Stimulated activated naive CD8-positive, alpha-beta T cell treated with anti-CD3 and anti-CD28 coated beads, Interleukin-15, amount 100 ng/mL, for 72 hours (primary cell): Measurements from ENCODE around the gene MCTP2.

Experiments used
- ATAC-seq: fragments of 150-1000 bp; cut with Tn5 transposase; 2 replicates; pipeline ENCODE4 v1.10.0; 2021; ENCODE audit warnings: mild to moderate bottlenecking, moderate library complexity
- DNase-seq, 2 donors: peaks; one replicate each; pipeline ENCODE4 v3.0.0; 2021 to 2022
- H3K27ac Mint-ChIP-seq, 2 donors: one replicate each; pipeline ENCODE4 v1.8.0; 2022; ENCODE audit warnings: mild to moderate bottlenecking in 2 of 2, mixed read lengths in 2 of 2, moderate library complexity in 2 of 2
- H3K27me3 Mint-ChIP-seq: one replicate; pipeline ENCODE4 v1.8.0; 2022; ENCODE audit warnings: mixed read lengths
- H3K4me1 Mint-ChIP-seq: one replicate; pipeline ENCODE4 v1.8.0; 2022; ENCODE audit warnings: mild to moderate bottlenecking, mixed read lengths
- H3K4me3 Mint-ChIP-seq, 2 donors: one replicate each; pipeline ENCODE4 v1.8.0; 2022; ENCODE audit warnings: mild to moderate bottlenecking in 2 of 2, mixed read lengths in 2 of 2, moderate library complexity in 1 of 2
- H3K9me3 Mint-ChIP-seq, 2 donors: one replicate each; pipeline ENCODE4 v1.8.0; 2022; ENCODE audit warnings: mixed read lengths in 2 of 2

The MCTP2 gene

DNA sequence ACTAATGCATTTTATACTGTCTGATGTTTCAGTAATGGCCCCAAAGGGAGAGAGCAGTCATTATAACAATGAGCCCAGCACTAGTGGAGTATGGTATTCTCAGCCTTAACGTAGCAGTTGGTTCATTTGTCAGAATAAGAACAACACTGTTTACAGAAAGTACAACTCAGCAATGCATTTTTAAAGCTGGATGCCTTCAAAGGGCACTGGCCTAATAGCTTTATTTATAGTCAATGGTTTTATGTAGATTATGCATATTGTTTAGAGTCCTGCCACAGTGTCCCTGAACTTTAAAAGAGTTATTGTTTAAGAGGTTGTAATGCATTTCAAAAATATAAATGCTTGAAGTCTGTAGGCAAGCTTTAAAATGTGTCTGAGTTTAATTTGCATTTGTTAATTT, 211.1 kb downstream of the MCTP2 start:
- H3K27me3 Mint-ChIP-seq, result no peaks in the 10 kb centered on the region
- DNase-seq, result no peak
- no peaks in the 10 kb centered on the region for H3K4me1 Mint-ChIP-seq
- H3K9me3 Mint-ChIP-seq, result no peaks in the 10 kb centered on the region
- no peak for ATAC-seq
- no peak overlapping the region for H3K4me3 Mint-ChIP-seq
- H3K27ac Mint-ChIP-seq, result no peak overlapping the region

DNA sequence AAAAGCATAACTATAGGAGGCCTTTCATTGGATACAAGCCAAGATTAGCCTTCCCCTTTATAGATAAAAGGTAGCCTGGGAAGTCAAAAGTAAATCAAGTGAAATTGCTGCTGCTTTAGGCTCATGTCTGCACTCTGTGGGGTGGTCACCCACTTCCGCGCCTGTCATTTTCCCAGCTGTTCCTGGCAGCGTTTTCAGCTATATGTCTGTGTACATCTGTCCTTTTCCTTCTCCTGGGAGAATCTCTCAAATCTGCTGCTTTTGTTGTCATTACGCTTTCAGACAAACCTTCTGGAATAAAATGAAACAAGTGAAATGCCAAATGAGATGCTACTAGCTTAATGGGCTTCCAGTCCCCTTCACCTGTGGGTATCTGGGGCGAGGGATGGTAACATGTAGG, 211.8 kb downstream of the MCTP2 start:
- ATAC-seq (no peak), DNase-seq (no peak)
- H3K4me3 Mint-ChIP-seq, result no peak overlapping the region
- no peaks in the 10 kb centered on the region for H3K9me3 Mint-ChIP-seq
- no peaks in the 10 kb centered on the region for H3K27me3 Mint-ChIP-seq
- peak overlapping the region in 1 of 2 donors; percentile 78 for H3K27ac Mint-ChIP-seq
- H3K4me1 Mint-ChIP-seq, result no peaks in the 10 kb centered on the region

DNA sequence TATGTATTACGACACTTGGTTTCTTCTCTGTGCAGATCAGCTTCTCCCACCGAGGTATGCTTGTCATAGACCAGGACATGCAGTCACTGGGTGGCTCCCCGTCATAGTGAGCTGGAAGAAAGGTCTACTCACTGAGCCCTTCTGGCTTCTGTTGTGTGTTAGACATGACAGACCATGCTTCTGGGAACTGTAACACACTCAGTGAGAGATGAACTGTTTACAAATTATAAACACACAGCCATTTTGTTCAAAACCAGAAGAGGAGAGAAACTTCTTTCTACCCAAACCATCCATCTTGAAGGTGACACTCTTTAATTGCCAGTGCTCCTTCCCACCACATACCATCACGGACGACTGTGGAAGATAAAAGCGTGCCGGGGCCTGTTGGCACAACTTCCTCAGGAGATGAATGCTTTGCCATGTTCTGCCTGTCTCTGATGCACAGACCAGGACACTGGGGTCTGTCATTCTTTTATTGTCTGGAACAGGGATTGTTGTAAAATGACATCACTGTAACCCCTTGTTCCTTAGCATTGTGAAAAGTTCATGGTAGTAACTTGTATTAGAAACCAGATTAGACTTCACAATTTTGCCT, 214.3 kb downstream of the MCTP2 start:
- ATAC-seq (no peak), DNase-seq (no peak)
- Mint-ChIP-seq H3K9me3 (no peaks in the 10 kb centered on the region), H3K4me1 (no peaks in the 10 kb centered on the region), H3K27me3 (no peaks in the 10 kb centered on the region), H3K4me3 (no peak overlapping the region), H3K27ac (no peak overlapping the region)

DNA sequence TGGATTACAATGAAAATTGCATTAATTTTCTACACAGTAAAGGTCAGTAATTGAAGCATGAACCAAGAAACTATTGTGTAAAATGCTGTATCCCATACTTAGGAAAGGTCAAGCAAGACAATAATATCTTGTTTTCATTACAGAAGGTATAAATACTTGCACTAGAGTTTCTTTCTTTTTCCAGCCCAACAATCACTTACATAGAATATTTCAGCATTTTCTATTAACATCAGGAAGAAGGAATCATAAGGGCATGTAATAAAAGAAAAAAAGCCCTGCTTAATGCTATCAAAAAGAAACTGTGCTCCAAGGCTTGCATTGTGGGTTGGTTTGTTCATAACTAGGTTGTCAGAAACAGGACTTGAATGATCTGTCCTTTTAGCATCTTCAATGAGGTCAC, 215.1 kb downstream of the MCTP2 start:
- ATAC-seq (no peak), DNase-seq (no peak)
- Mint-ChIP-seq H3K4me3 (no peak overlapping the region), H3K27me3 (no peaks in the 10 kb centered on the region), H3K9me3 (no peaks in the 10 kb centered on the region), H3K4me1 (no peaks in the 10 kb centered on the region), H3K27ac (no peak overlapping the region)

DNA sequence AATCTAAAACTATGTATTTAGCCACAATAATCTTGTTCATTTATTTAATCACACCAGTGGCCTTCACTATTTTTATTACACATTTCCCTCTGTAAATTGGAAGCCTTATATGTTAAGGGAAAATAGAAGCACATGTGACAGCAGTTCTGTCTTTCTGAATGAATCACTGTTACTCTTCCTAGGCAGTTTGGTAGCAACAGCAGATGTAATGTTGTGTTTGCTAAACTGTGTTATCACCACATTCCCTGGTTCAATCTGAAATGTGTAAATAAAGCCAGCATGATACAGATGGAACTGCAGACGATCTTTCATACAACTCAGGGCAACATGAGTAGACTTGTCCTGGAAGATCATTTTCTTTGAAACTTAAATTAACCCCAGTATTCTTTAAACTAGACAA, 220.1 kb downstream of the MCTP2 start:
- H3K27ac Mint-ChIP-seq, result no peak overlapping the region
- DNase-seq, result no peak
- ATAC-seq, result no peak
- H3K27me3 Mint-ChIP-seq, result no peaks in the 10 kb centered on the region
- H3K4me3 Mint-ChIP-seq, result no peak overlapping the region
- H3K4me1 Mint-ChIP-seq, result no peaks in the 10 kb centered on the region
- no peaks in the 10 kb centered on the region for H3K9me3 Mint-ChIP-seq

DNA sequence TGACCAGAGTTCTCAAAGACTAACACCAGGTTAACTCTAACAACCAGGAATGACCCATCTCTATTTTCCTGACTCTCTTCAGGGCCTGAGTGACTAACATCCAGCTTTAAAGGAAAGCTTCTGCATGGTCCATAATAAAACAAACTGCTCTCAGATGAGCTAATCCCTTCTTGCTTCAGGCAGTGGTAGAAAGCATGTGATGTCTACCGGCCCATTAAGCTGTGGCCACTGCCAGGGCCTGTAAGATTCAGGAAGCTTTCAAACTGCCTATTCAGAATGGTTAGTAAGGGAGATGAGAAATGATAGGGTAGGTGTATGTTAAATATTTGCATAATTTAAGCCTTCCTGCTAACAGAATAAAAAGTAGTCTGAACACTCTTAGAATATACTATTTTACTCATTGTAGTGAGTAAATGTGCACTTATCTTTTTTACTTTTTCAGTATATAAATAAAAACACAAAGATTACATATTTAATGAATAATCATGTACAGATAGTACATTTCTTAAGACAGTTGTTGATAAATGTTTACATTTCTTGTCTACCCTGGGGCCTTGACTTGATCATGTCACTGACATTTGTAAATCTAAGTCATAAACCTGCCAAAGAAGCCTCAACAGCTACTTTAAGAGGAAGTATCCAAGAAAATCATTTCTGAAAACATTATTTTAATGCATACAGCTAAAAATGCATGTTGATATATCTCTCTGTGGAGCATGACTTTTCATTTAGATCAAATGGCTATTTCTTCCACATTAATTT, 222.0 kb downstream of the MCTP2 start:
- H3K9me3 Mint-ChIP-seq, result no peaks in the 10 kb centered on the region
- no peak for ATAC-seq
- no peaks in the 10 kb centered on the region for H3K27me3 Mint-ChIP-seq
- no peak overlapping the region for H3K4me3 Mint-ChIP-seq
- H3K4me1 Mint-ChIP-seq, result no peaks in the 10 kb centered on the region
- H3K27ac Mint-ChIP-seq, result no peak overlapping the region
- no peak for DNase-seq

DNA sequence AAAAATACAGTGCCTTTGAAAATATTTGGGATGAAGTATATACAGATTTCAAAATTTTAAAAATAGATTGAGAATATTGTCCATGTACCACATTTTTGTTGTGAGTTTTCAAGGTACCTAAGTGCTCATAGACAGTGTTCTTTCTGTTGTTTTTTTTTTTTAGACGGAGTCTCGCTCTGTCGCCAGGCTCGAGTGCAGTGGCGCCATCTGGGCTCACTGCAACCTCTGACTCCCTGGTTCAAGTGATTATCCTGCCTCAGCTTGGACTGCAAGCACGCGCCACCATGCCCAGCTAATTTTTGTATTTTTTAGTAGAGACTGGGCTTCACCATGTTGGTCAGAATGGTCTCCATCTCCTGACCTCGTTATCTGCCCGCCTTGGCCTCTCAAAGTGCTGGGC, 223.9 kb downstream of the MCTP2 start:
- H3K27ac Mint-ChIP-seq, result no peak overlapping the region
- no peaks in the 10 kb centered on the region for H3K9me3 Mint-ChIP-seq
- no peak for DNase-seq
- no peak for ATAC-seq
- H3K27me3 Mint-ChIP-seq, result no peaks in the 10 kb centered on the region
- H3K4me3 Mint-ChIP-seq, result no peak overlapping the region
- no peaks in the 10 kb centered on the region for H3K4me1 Mint-ChIP-seq

DNA sequence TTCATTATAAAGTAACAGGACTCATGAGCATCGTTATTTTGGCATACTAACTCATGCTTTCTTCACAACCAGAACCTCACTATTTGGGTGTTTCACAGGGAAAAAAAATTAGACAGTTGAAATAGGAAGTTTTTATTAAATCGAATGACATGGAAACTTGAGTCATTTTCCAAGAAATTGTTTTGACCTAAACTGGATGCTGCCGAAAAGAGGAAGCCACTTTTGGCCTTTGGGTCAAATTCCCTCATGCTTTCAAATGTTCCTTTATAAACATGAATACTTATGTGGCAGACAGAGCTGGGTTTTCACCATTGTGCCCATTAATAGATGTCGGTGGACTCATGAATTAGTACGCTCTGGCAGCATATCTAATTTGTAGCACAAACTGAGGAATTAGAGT, 224.9 kb downstream of the MCTP2 start:
- no peak overlapping the region for H3K4me3 Mint-ChIP-seq
- no peak overlapping the region for H3K27ac Mint-ChIP-seq
- H3K27me3 Mint-ChIP-seq, result no peaks in the 10 kb centered on the region
- DNase-seq (no peak), ATAC-seq (no peak)
- no peaks in the 10 kb centered on the region for H3K4me1 Mint-ChIP-seq
- H3K9me3 Mint-ChIP-seq, result no peaks in the 10 kb centered on the region

DNA sequence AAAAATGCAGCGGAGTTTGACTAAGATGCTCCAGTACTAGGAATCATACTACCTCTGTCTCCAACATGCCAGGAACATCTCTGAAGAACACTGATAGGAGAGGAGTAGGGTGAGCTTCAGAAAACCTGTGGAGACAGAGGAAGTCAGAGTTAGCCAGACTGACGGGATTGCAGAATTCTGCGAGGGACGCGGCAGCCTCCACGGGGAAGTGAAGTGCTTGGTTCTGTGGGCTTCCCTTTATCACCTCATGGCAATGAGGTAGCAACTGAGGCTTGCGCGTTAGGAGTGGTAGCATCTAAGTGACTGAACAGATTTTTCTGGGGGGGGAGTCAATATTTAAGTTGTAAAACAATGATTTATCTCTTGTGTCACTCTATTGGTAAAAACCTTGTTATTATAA, 226.3 kb downstream of the MCTP2 start:
- DNase-seq (no peak), ATAC-seq (no peak)
- H3K27me3 Mint-ChIP-seq, result no peaks in the 10 kb centered on the region
- H3K4me3 Mint-ChIP-seq, result no peak overlapping the region
- no peaks in the 10 kb centered on the region for H3K9me3 Mint-ChIP-seq
- peak overlapping the region in 1 of 2 donors; percentile 43 for H3K27ac Mint-ChIP-seq
- no peaks in the 10 kb centered on the region for H3K4me1 Mint-ChIP-seq

DNA sequence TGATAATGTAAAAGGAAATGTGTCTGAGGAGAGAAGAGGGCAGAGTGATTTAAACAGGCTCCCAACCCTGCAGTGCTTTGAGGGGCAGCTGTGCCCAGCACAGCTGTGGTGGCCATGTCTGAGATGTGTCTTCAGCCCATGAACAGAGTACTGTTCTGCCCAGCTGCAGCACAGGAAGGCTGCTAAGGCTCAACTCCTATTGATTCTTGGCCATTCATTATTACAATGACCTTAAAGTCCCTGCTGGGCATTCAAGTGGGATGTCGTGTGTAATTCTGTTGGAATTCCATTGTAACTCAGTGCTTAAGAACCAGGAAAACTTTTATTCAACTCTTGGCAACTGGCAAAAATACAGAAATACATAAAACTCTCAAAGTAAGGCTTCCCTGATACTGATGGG, 229.3 kb downstream of the MCTP2 start:
- Mint-ChIP-seq H3K27me3 (no peaks in the 10 kb centered on the region), H3K27ac (no peak overlapping the region), H3K9me3 (no peaks in the 10 kb centered on the region), H3K4me1 (no peaks in the 10 kb centered on the region), H3K4me3 (no peak overlapping the region)
- DNase-seq (no peak), ATAC-seq (no peak)

DNA sequence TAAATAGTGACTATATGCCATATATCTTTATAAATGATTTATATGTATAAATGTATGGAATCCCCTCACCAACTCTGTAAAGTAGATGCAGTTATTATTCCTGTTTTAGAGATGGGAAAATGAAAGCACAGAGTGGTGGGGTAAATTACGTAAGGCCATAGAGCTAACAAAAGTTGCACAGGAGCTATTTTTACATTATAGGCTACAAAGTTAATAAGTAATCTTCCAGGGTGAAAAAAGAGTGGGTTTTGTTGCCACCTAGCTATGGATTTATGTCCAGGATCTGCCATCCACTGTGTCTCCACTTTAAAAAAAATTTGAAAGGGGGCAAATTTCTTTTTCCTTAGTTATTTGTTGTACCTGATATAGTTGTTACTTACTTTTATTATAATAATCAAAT, 235.7 kb downstream of the MCTP2 start:
- no peaks in the 10 kb centered on the region for H3K4me1 Mint-ChIP-seq
- no peaks in the 10 kb centered on the region for H3K9me3 Mint-ChIP-seq
- ATAC-seq, result no peak
- H3K27ac Mint-ChIP-seq, result no peak overlapping the region
- no peaks in the 10 kb centered on the region for H3K27me3 Mint-ChIP-seq
- no peak overlapping the region for H3K4me3 Mint-ChIP-seq
- DNase-seq, result no peak

DNA sequence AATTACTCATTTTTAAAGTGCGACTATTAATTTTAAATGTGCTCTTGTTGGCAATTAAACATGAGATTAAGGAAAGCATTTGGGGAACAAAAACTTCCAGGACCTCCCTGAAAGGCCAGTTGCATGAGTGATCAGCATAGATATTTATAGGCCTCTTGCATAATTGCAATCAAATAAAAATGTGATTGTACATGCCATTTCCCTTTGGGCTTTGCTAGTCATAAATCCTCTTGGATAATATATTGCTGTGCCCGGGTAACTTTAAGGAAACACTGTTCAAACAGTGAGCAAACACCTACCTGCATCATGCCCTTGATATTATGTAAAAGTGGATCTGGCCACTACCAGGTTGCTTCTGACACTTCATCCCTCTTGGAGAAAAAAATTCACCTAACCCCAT, 239.1 kb downstream of the MCTP2 start:
- H3K4me1 Mint-ChIP-seq, result no peaks in the 10 kb centered on the region
- no peak overlapping the region for H3K4me3 Mint-ChIP-seq
- H3K9me3 Mint-ChIP-seq, result no peaks in the 10 kb centered on the region
- no peak for DNase-seq
- H3K27ac Mint-ChIP-seq, result no peak overlapping the region
- no peaks in the 10 kb centered on the region for H3K27me3 Mint-ChIP-seq
- ATAC-seq, result no peak

DNA sequence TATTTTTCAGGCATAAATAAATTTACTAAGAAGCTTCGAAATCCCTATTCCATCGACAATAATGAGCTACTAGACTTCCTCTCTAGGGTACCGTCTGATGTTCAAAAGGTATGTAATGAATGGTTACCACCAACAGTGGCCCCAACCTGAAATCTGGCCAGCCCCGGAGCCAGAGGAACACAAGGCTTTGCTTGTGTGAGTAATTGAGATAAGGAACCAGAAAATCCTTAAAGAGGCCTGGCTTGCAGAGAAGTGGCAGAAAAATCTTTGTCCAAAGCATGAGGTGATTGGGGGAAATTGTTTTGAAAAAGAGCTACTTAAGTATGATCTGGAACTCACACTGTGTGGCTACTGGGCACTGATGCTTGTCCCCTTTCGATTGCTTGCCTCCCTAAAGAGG, 245.3 kb downstream of the MCTP2 start:
- Mint-ChIP-seq H3K27me3 (no peaks in the 10 kb centered on the region), H3K27ac (no peak overlapping the region), H3K4me3 (no peak overlapping the region), H3K4me1 (no peaks in the 10 kb centered on the region), H3K9me3 (peaks cover 5 to 7% of the 10 kb centered on the region in 2 donors)
- ATAC-seq, result no peak
- no peak for DNase-seq

DNA sequence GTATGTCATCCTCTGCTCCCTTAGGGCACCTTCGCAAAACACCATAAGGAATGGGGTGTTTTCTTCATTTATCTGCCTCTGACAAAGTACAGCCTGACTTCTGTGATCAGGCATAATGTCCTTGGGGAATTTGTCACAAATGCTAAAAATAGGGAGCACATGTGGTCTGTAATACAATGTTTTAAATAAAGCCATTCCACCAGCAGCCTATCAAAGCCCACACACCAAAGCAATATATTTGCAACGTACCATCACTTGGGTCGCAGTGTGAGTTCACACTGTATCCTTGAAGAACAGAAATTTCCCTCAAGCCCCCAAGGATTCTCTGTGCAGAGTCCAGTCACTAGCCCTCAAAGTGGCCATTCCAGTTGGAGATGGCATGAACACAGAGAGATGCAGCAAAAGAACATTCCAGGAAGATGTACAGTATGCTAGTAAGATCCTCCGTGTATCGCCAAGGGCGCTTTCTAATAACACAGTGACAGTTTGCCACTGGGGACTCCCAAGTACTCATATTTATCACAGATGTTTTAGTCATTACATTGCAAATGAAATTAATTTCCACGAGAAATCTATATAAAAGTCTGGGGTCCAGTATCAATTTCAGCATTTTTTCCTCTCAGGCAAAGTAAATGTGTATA, 246.7 kb downstream of the MCTP2 start:
- Mint-ChIP-seq H3K4me3 (no peak overlapping the region), H3K9me3 (peaks cover 14 to 15% of the 10 kb centered on the region in 2 donors), H3K27me3 (no peaks in the 10 kb centered on the region), H3K27ac (no peak overlapping the region), H3K4me1 (no peaks in the 10 kb centered on the region)
- no peak for ATAC-seq
- DNase-seq, result no peak

DNA sequence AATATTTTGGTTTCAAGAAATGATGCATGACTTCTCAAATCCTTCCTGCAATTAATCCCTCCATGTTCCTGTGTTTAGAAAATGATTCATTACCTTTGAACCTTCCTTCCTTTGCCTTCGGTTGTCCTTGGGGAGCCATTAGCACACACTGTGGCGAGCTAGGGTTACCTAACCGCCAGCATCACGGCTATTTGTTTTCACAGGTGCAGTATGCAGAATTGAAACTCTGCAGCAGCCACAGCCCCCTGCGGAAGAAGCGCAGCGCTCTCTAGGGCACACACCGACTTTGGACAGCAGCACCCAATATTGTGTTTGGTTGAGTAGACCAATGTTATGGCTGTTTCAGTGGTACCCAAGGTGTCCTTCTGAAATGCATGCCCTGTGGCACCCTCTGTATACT, 247.4 kb downstream of the MCTP2 start:
- H3K4me1 Mint-ChIP-seq, result no peaks in the 10 kb centered on the region
- H3K4me3 Mint-ChIP-seq, result no peak overlapping the region
- peaks cover 16 to 17% of the 10 kb centered on the region in 2 donors for H3K9me3 Mint-ChIP-seq
- ATAC-seq, result no peak
- no peak overlapping the region for H3K27ac Mint-ChIP-seq
- no peaks in the 10 kb centered on the region for H3K27me3 Mint-ChIP-seq
- no peak for DNase-seq

DNA sequence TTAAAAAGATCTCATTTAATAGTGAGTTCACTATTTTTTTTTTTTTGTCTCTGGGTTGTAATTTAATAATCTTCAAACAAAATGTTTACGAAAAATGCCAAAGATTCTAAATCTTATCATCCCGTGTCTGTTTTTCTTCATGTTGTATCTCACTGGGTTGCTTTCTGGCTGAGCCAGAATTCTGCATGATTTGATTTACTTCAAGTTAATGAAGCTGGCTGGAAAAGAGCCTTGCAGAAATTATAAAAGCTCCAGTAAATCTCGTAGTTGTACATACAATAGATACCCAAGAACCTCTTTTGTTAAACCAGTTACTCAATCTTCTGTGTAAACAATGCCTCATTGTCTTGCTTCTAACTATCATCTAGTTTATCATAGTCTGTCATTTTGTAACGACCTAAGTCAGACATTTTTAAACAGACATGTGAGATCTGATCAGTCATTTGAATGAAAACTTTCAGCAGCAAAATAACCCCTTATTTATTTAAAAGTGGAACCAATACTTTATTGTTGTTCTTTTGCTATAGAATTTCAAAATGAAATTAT, 249.0 kb downstream of the MCTP2 start:
- Mint-ChIP-seq H3K27me3 (peaks cover 2% of the 10 kb centered on the region), H3K9me3 (peaks cover 17 to 18% of the 10 kb centered on the region in 2 donors), H3K4me1 (no peaks in the 10 kb centered on the region), H3K27ac (no peak overlapping the region), H3K4me3 (no peak overlapping the region)
- DNase-seq (no peak), ATAC-seq (no peak)
